Adrenal gland (tissue), 5 donors: ENCODE data around the gene ACAT2.

Source experiments
- CTCF ChIP-seq, 6 experiments: fragments of 450-650 bp in 4 of 6; fragments of 200-600 bp in 2 of 6; sonication (generic) in 1 of 6; IDR thresholded peaks; 1 replicate in 5 of 6; 2 replicates in 1 of 6; pipeline versions ENCODE4 v1.5.1 to v1.8.0; 2016 to 2021; ENCODE audit warnings: antibody characterized with exemption in 6 of 6, mild to moderate bottlenecking in 2 of 6, moderate library complexity in 1 of 6
- POLR2A ChIP-seq, 2 donors: fragments of 450-650 bp; IDR thresholded peaks; one replicate each; pipeline ENCODE4 v1.6.1; 2017; ENCODE audit warnings: antibody characterized with exemption in 2 of 2, mild to moderate bottlenecking in 2 of 2, moderate library complexity in 1 of 2
- donor health status: DM: no; HTN: no; CAD: no.

- no peak for TF ChIP-seq CTCF (IDR thresholded peaks at IDR 0.05)
- TF ChIP-seq POLR2A (IDR thresholded peaks at IDR 0.05): no peak
These were observed 6.6 kb upstream of the ACAT2 start for GRCh38 chr6:159754959-159755914.
